ENCODE data around the gene LBHD1.

Gene LBHD1

GRCh38 chr11:62649486-62649885 is 22.6 kb downstream of the LBHD1 start:
- H3K9me2 ChIP-seq (ENCODE audit: low read depth, low read length) = no peaks in the 10 kb centered on the region
- no peak overlapping the region for H3K27ac ChIP-seq (ENCODE audit: low read depth, low read length, poor library complexity, severe bottlenecking)
- no peak overlapping the region for H3K4me3 ChIP-seq (ENCODE audit: low read depth, low read length, poor library complexity, severe bottlenecking)
- H3K9ac ChIP-seq (ENCODE audit: low read length) = no peak overlapping the region
- peaks cover 32% of the 10 kb centered on the region for H3K79me2 ChIP-seq (ENCODE audit: insufficient read depth, low read length)
- no peak overlapping the region for H2AFZ ChIP-seq (ENCODE audit: low read length)
- no peak overlapping the region for H3K4me2 ChIP-seq (ENCODE audit: low read length)
- H3K9me3 ChIP-seq (ENCODE audit: low read length) = no peaks in the 10 kb centered on the region
- no peaks in the 10 kb centered on the region for H3F3A ChIP-seq (ENCODE audit: insufficient read depth, low read length)
- H3K4me1 ChIP-seq (ENCODE audit: insufficient read depth, low read length, severe bottlenecking) = peaks cover 42% of the 10 kb centered on the region
- no peaks in the 10 kb centered on the region for H4K20me1 ChIP-seq (ENCODE audit: insufficient read depth, low read length)
- H3K36me3 ChIP-seq (ENCODE audit: insufficient read depth, low read length) = peaks cover 38% of the 10 kb centered on the region
- H3K27me3 ChIP-seq (ENCODE audit: insufficient read depth, low read length) = no peaks in the 10 kb centered on the region
- no peak for TF ChIP-seq CTCF (IDR thresholded peaks at IDR 0.05; ENCODE audit: low read length)
- no peak for TF ChIP-seq EZH2 (IDR thresholded peaks at IDR 0.05; ENCODE audit: borderline replicate concordance, low read length)

- TF ChIP-seq CTCF (IDR thresholded peaks at IDR 0.05; ENCODE audit: low read length) (no peak), EZH2 (IDR thresholded peaks at IDR 0.05; ENCODE audit: borderline replicate concordance, low read length) (no peak)
- Histone ChIP-seq H3K27ac (ENCODE audit: low read depth, low read length, poor library complexity, severe bottlenecking) (no peak overlapping the region), H3K9ac (ENCODE audit: low read length) (no peak overlapping the region), H3K27me3 (ENCODE audit: insufficient read depth, low read length) (no peaks in the 10 kb centered on the region), H3K4me2 (ENCODE audit: low read length) (no peak overlapping the region), H3K4me3 (ENCODE audit: low read depth, low read length, poor library complexity, severe bottlenecking) (no peak overlapping the region), H3K36me3 (ENCODE audit: insufficient read depth, low read length) (peaks cover 43% of the 10 kb centered on the region), H2AFZ (ENCODE audit: low read length) (no peak overlapping the region), H3K79me2 (ENCODE audit: insufficient read depth, low read length) (peaks cover 36% of the 10 kb centered on the region), H3K4me1 (ENCODE audit: insufficient read depth, low read length, severe bottlenecking) (peaks cover 37% of the 10 kb centered on the region), H4K20me1 (ENCODE audit: insufficient read depth, low read length) (no peaks in the 10 kb centered on the region), H3K9me2 (ENCODE audit: low read depth, low read length) (no peaks in the 10 kb centered on the region), H3K9me3 (ENCODE audit: low read length) (no peaks in the 10 kb centered on the region), H3F3A (ENCODE audit: insufficient read depth, low read length) (no peaks in the 10 kb centered on the region)
Observed at GRCh38 chr11:62648967-62649364, 23.1 kb downstream of the LBHD1 start.

- H3K4me3 ChIP-seq (ENCODE audit: low read depth, low read length, poor library complexity, severe bottlenecking) = no peak overlapping the region
- no peaks in the 10 kb centered on the region for H3K9me3 ChIP-seq (ENCODE audit: low read length)
- no peaks in the 10 kb centered on the region for H4K20me1 ChIP-seq (ENCODE audit: insufficient read depth, low read length)
- H3F3A ChIP-seq (ENCODE audit: insufficient read depth, low read length) = no peaks in the 10 kb centered on the region
- peaks cover 40% of the 10 kb centered on the region for H3K79me2 ChIP-seq (ENCODE audit: insufficient read depth, low read length)
- H3K27ac ChIP-seq (ENCODE audit: low read depth, low read length, poor library complexity, severe bottlenecking) = peak overlapping the region; percentile 21
- H3K36me3 ChIP-seq (ENCODE audit: insufficient read depth, low read length) = peaks cover 48% of the 10 kb centered on the region
- H3K9ac ChIP-seq (ENCODE audit: low read length) = no peak overlapping the region
- peaks cover 34% of the 10 kb centered on the region for H3K4me1 ChIP-seq (ENCODE audit: insufficient read depth, low read length, severe bottlenecking)
- H3K9me2 ChIP-seq (ENCODE audit: low read depth, low read length) = no peaks in the 10 kb centered on the region
- no peak overlapping the region for H3K4me2 ChIP-seq (ENCODE audit: low read length)
- no peak overlapping the region for H2AFZ ChIP-seq (ENCODE audit: low read length)
- no peaks in the 10 kb centered on the region for H3K27me3 ChIP-seq (ENCODE audit: insufficient read depth, low read length)
- TF ChIP-seq CTCF (IDR thresholded peaks at IDR 0.05; ENCODE audit: low read length) = no peak
- TF ChIP-seq EZH2 (IDR thresholded peaks at IDR 0.05; ENCODE audit: borderline replicate concordance, low read length) = no peak
Observed at GRCh38 chr11:62648185-62648966, 23.7 kb downstream of the LBHD1 start.
